C1 segment of cervical spinal cord (tissue), 14 donors: ENCODE measurements around the gene TTYH3.
"Not testable (repeated sequence)": the region's sequence is repeated elsewhere in the genome, so short reads cannot be mapped to it uniquely, and the experiment has no call there.

Experiments used
- DNase-seq, 14 donors: peaks; one replicate each; lab custom pipeline; 2025; lab: John Stamatoyannopoulos, UW

TTYH3 gene

GRCh38 chr7:2631946-2632732 lies at the start of gene TTYH3:
Gene TTYH3, plus strand, starts transcription at chr7:2631986. Its CDS starts 170 bp downstream, at chr7:2632156.
- peak in 3 of 14 donors; percentile 51 to 64 (median 55) for DNase-seq

GRCh38 chr7:2582006-2582735 lies 49.6 kb upstream of the TTYH3 start:
- no peak for DNase-seq

GRCh38 chr7:2583798-2584580 lies 47.8 kb upstream of the TTYH3 start:
- no peak for DNase-seq

GRCh38 chr7:2585446-2585845 lies 46.3 kb upstream of the TTYH3 start:
- DNase-seq: no peak

- DNase-seq: no peak
These were observed 45.3 kb upstream of the TTYH3 start for GRCh38 chr7:2586326-2587020.

- no peak for DNase-seq
These were observed 44.7 kb upstream of the TTYH3 start for GRCh38 chr7:2587134-2587533.

- no peak for DNase-seq
These were observed 44.0 kb upstream of the TTYH3 start for GRCh38 chr7:2587778-2588177.

GRCh38 chr7:2589341-2589740 lies 42.4 kb upstream of the TTYH3 start:
- DNase-seq: no peak

- not testable (repeated sequence) for DNase-seq
These were observed 41.8 kb upstream of the TTYH3 start for GRCh38 chr7:2589941-2590340.

- no peak for DNase-seq
These were observed 39.4 kb upstream of the TTYH3 start for GRCh38 chr7:2592375-2592865.

- DNase-seq: no peak
These were observed 38.6 kb upstream of the TTYH3 start for GRCh38 chr7:2593036-2593727.

- no peak for DNase-seq
These were observed 37.2 kb upstream of the TTYH3 start for GRCh38 chr7:2594599-2594998.

GRCh38 chr7:2595258-2595860 lies 36.4 kb upstream of the TTYH3 start:
- DNase-seq: no peak

- no peak for DNase-seq
These were observed 35.1 kb upstream of the TTYH3 start for GRCh38 chr7:2596464-2597272.

GRCh38 chr7:2597273-2597640 lies 34.5 kb upstream of the TTYH3 start:
- no peak for DNase-seq

GRCh38 chr7:2598154-2598823 lies 33.5 kb upstream of the TTYH3 start:
- DNase-seq: no peak

- DNase-seq: no peak
These were observed 30.7 kb upstream of the TTYH3 start for GRCh38 chr7:2601065-2601464.

GRCh38 chr7:2601907-2602306 lies 29.9 kb upstream of the TTYH3 start:
- no peak for DNase-seq
